H1 (cell line): ENCODE results near the gene SORCS3.

ENCODE experiments used
- CHD2 ChIP-seq: IDR thresholded peaks from 2 replicates; pipeline ENCODE4 v1.6.1; 2012; ENCODE audit warnings: low read length, improper control_type of control experiment
- CTCF ChIP-seq, 3 experiments: IDR thresholded peaks; 1 replicate in 2 of 3; 2 replicates in 1 of 3; pipeline versions ENCODE4 v1.5.1 to v1.6.1; 2011; ENCODE audit warnings: low read length in 3 of 3, mild to moderate bottlenecking in 3 of 3, inconsistent platforms in 2 of 3, low read depth in 1 of 3, moderate library complexity in 1 of 3; ENCODE audit not compliant: insufficient read depth in 1 of 3; ENCODE audit errors: control extremely low read depth in 1 of 3
- RAD21 ChIP-seq, 2 experiments: IDR thresholded peaks in 1 of 2; conservative IDR thresholded peaks in 1 of 2; 2 replicates each; pipeline ENCODE4 v1.6.1; 2011; ENCODE audit warnings: low read depth in 2 of 2, low read length in 2 of 2, improper control_type of control experiment in 1 of 2, inconsistent platforms in 1 of 2, mild to moderate bottlenecking in 1 of 2, moderate library complexity in 1 of 2
- SP1 ChIP-seq: IDR thresholded peaks from 2 replicates; pipeline ENCODE4 v1.6.1; 2011; ENCODE audit warnings: low read depth, low read length
- SP2 ChIP-seq: IDR thresholded peaks from 2 replicates; pipeline ENCODE4 v1.6.1; 2012; ENCODE audit warnings: mild to moderate bottlenecking, low read length, inconsistent platforms

- TF ChIP-seq SP1 (no peak), SP2 (no peak), CTCF (IDR thresholded peaks at IDR 0.05; ENCODE audit: control extremely low read depth in 1 of 3, insufficient read depth in 1 of 3, low read depth in 1 of 3, low read length in 3 of 3) (no peak), RAD21 (IDR thresholded peaks at IDR 0.05 in 1 of 2, conservative IDR thresholded peaks at IDR 0.05 in 1 of 2; ENCODE audit: low read depth in 2 of 2, low read length in 2 of 2) (no peak), CHD2 (no peak)
Measured at GRCh38 chr10:105070952-105071351, 429.9 kb downstream of the SORCS3 start.
